Adrenal gland (tissue), 12 donors: ENCODE measurements around the gene SLC1A2. TPM values are rescaled to one million over a fixed set of nuclear protein-coding genes. Genes with fewer than 3 reads are reported as not detected.

ENCODE experiments used
- DNase-seq, 7 donors: peaks; one replicate each; pipeline ENCODE4 v3.0.0-alpha.2; 2019 to 2020
- H3K27ac ChIP-seq, 5 donors: fragments of 200-600 bp; sonication (generic) in 4 of 5; 1 replicate in 3 of 5; 2 replicates in 2 of 5; pipeline versions ENCODE4 v1.5.1 to v1.8.0; 2016 to 2020; ENCODE audit warnings: mild to moderate bottlenecking in 1 of 5
- H3K27me3 ChIP-seq: fragments of 200-600 bp; 2 replicates; pipeline ENCODE4 v1.8.0; 2021
- H3K36me3 ChIP-seq, 2 donors: fragments of 200-600 bp; replicated peaks in 1 of 2; 1 replicate in 1 of 2; 2 replicates in 1 of 2; pipeline versions ENCODE4 v1.5.1 to v1.8.0; 2018 to 2022
- H3K4me1 ChIP-seq, 2 donors: fragments of 200-600 bp; replicated peaks in 1 of 2; 1 replicate in 1 of 2; 2 replicates in 1 of 2; pipeline versions ENCODE4 v1.5.1 to v1.8.0; 2018 to 2021
- H3K4me3 ChIP-seq, 4 donors: fragments of 200-600 bp; sonication (generic) in 3 of 4; one replicate each; pipeline ENCODE4 v1.5.1; 2016 to 2018
- H3K9me3 ChIP-seq, 3 donors: fragments of 200-600 bp; sonication (generic) in 1 of 3; replicated peaks in 1 of 3; 1 replicate in 2 of 3; 2 replicates in 1 of 3; pipeline versions ENCODE4 v1.5.1 to v1.8.0; 2016 to 2021
- POLR2A ChIP-seq, 2 donors: fragments of 450-650 bp; IDR thresholded peaks; one replicate each; pipeline ENCODE4 v1.6.1; 2017; ENCODE audit warnings: antibody characterized with exemption in 2 of 2, mild to moderate bottlenecking in 2 of 2, moderate library complexity in 1 of 2
- WGBS, 4 donors: extraction: QIAGEN DNeasy Blood & Tissue Kit in 2 of 4; methylation state at CpG; one replicate each; pipeline versions ENCODE4 v1.1.5 to v1.1.7; 2013 to 2017; 5-methylcytosine and 5-hydroxymethylcytosine counted together
- intact Hi-C, 2 donors: fragments of 100-400 bp; cut with DNase I; formaldehyde crosslinking; loops; one replicate each; pipeline versions ENCODE4 v1.14.1 to v1.15.0; 2022 to 2023
- polyA plus RNA-seq, 3 donors: library from polyadenylated mRNA; stranded (reverse); fragments of 200-250 nt in 2 of 3; fragments of 350-450 nt in 1 of 3; fragmentation: Illumina TruSeq in 1 of 3; extraction: RNeasy Lipid Tissue Mini Kit (QIAGEN cat#74804) in 1 of 3; gene quantifications; one replicate each; pipeline ENCODE4 v1.2.3, GENCODE V29; 2013 to 2014
- total RNA-seq, 9 donors: library from RNA; depleted of rRNA in 4 of 9; stranded (reverse); fragments of >200 nt in 4 of 9; fragments of 120-200 nt in 1 of 9; fragmentation: NEBNext Ultra II Directional in 1 of 9; extraction: Animal tissue kit (Norgen Biotek cat#: 25700) in 1 of 9; gene quantifications; one replicate each; pipeline versions ENCODE4 v1.1.0 to v1.2.4, GENCODE V29; 2013 to 2023
- TF ChIP-seq, protein P1 (sequence below), 6 experiments: fragments of 450-650 bp in 4 of 6; fragments of 200-600 bp in 2 of 6; sonication (generic) in 1 of 6; IDR thresholded peaks; 1 replicate in 5 of 6; 2 replicates in 1 of 6; pipeline versions ENCODE4 v1.5.1 to v1.8.0; 2016 to 2021; ENCODE audit warnings: antibody characterized with exemption in 6 of 6, mild to moderate bottlenecking in 2 of 6, moderate library complexity in 1 of 6
- donor health status: healthy with polysubstance abuse.
- donor health status: Bipolar disorder and iron deficiency.
- donor health status: DM: yes; HTN: yes; CAD: no.
- donor health status: DM: no; HTN: no; CAD: no.
- donor health status: DM: no; HTN: no; CAD: no.
- donor health status: DM: yes; HTN: yes; CAD: no.

Gene SLC1A2
- total and polyA plus RNA-seq, 12 donors: 1.4 to 517 (median 8.7) TPM

GRCh38 chr11:35239471-35240075, 179.8 kb downstream of the SLC1A2 start:
- Histone ChIP-seq H3K27me3 (no peaks in the 10 kb centered on the region), H3K4me1 (peaks cover 0 to 8% of the 10 kb centered on the region in 2 donors), H3K4me3 (no peak overlapping the region), H3K9me3 (no peaks in the 10 kb centered on the region), H3K36me3 (no peaks in the 10 kb centered on the region), H3K27ac (no peak overlapping the region)
- intact Hi-C loops: loop anchor here in 1 of 2 donors (10.0 kb wide), 1 partner anchor 305 kb away; no protein-coding TSS in a partner anchor
- TF ChIP-seq, protein P1, sequence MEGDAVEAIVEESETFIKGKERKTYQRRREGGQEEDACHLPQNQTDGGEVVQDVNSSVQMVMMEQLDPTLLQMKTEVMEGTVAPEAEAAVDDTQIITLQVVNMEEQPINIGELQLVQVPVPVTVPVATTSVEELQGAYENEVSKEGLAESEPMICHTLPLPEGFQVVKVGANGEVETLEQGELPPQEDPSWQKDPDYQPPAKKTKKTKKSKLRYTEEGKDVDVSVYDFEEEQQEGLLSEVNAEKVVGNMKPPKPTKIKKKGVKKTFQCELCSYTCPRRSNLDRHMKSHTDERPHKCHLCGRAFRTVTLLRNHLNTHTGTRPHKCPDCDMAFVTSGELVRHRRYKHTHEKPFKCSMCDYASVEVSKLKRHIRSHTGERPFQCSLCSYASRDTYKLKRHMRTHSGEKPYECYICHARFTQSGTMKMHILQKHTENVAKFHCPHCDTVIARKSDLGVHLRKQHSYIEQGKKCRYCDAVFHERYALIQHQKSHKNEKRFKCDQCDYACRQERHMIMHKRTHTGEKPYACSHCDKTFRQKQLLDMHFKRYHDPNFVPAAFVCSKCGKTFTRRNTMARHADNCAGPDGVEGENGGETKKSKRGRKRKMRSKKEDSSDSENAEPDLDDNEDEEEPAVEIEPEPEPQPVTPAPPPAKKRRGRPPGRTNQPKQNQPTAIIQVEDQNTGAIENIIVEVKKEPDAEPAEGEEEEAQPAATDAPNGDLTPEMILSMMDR (IDR thresholded peaks at IDR 0.05): no peak
- TF ChIP-seq POLR2A (IDR thresholded peaks at IDR 0.05): no peak
- WGBS, 4 donors: 57 to 67% (median 65%) methylated on average over 4 of the region's 4 CpGs
- DNase-seq: no peak

DNA sequence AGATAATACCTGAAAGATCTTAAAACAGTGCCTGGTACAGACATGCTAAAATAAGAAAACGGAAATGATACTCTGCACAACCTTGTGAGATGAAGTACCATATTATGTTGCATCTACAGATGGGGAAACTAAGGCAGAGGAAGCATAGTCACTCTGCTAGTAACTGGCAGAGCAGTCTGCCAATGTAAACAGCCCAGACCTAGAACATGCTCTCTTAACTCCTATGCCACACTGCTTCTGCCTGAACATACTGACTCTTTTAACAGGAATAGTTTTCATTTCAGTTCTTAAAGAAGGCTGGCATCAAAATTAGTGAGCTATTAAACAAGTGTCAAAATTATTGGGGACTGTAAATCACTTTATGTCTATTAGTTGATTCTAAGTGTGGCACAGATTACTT, 180.5 kb downstream of the SLC1A2 start:
- WGBS, 4 donors: 56 to 76% (median 60%) methylated on average over 1 of the region's 1 CpG

GRCh38 chr11:35237860-35238715, 181.3 kb downstream of the SLC1A2 start:
- Histone ChIP-seq H3K4me1 (peaks cover 0 to 8% of the 10 kb centered on the region in 2 donors), H3K4me3 (no peak overlapping the region), H3K27ac (no peak overlapping the region), H3K27me3 (no peaks in the 10 kb centered on the region), H3K36me3 (no peaks in the 10 kb centered on the region), H3K9me3 (no peaks in the 10 kb centered on the region)
- peak; percentile 38 to 78 (median 63) for DNase-seq
- TF ChIP-seq POLR2A (IDR thresholded peaks at IDR 0.05): no peak
- TF ChIP-seq, protein P1 (IDR thresholded peaks at IDR 0.05): peak; percentile 68 to 83 (median 76)
- intact Hi-C loops: loop anchor here in 1 of 2 donors (10.0 kb wide), 1 partner anchor 303 kb away; no protein-coding TSS in a partner anchor
- WGBS, 4 donors: 49 to 56% (median 54%) methylated on average over 15 of the region's 15 CpGs

More for the DNA sequence above, 180.5 kb downstream of the SLC1A2 start:
- H3K4me3 ChIP-seq: no peak overlapping the region
- intact Hi-C loops: loop anchor here in 1 of 2 donors (10.0 kb wide), 1 partner anchor 304 kb away; no protein-coding TSS in a partner anchor
- H3K9me3 ChIP-seq: no peaks in the 10 kb centered on the region
- TF ChIP-seq, protein P1 (IDR thresholded peaks at IDR 0.05): no peak
- TF ChIP-seq POLR2A (IDR thresholded peaks at IDR 0.05): no peak
- H3K4me1 ChIP-seq: peaks cover 0 to 8% of the 10 kb centered on the region in 2 donors
- no peak for DNase-seq
- no peaks in the 10 kb centered on the region for H3K36me3 ChIP-seq
- H3K27me3 ChIP-seq: no peaks in the 10 kb centered on the region
- H3K27ac ChIP-seq: no peak overlapping the region

GRCh38 chr11:35237351-35237750, 182.0 kb downstream of the SLC1A2 start:
- Histone ChIP-seq H3K36me3 (no peaks in the 10 kb centered on the region), H3K27ac (no peak overlapping the region), H3K4me1 (peaks cover 0 to 8% of the 10 kb centered on the region in 2 donors), H3K9me3 (no peaks in the 10 kb centered on the region), H3K27me3 (no peaks in the 10 kb centered on the region), H3K4me3 (no peak overlapping the region)
- intact Hi-C loops: loop anchor here in 1 of 2 donors (10.0 kb wide), 1 partner anchor 303 kb away; no protein-coding TSS in a partner anchor
- no peak for DNase-seq
- WGBS, 4 donors: 84 to 97% (median 90%) methylated on average over 1 of the region's 1 CpG
- TF ChIP-seq, protein P1 (IDR thresholded peaks at IDR 0.05): no peak
- no peak for TF ChIP-seq POLR2A (IDR thresholded peaks at IDR 0.05)
